Suppressor macrophage treated with lipopolysaccharide for 4 hours (primary cell): ENCODE data around the gene COBLL1.

ENCODE experiments used
- DNase-seq: peaks from one replicate; pipeline ENCODE4 v3.0.0-alpha.2; 2020

The COBLL1 gene

DNA sequence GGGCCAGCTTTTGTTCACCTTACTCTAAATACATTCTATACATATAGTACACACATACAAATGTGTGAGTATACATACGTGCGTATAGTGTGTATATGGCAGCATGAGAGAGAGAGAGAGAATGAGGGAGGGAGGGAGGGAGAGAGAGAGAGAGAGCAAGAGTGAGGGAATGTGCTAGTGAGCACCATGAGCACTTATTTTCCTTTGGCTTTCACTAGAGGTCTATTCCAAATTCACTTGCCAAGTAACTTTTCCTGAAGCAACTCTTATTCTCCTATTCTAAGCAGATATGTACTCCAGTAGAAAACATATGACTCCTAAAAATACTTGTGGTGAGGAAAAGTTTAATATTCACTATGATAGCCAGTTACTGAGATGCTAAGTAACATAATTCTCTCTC, 85.7 kb downstream of the COBLL1 start:
- DNase-seq = no peak

GRCh38 chr2:164754157-164755093, 87.2 kb downstream of the COBLL1 start:
- DNase-seq = peak; percentile 9

DNA sequence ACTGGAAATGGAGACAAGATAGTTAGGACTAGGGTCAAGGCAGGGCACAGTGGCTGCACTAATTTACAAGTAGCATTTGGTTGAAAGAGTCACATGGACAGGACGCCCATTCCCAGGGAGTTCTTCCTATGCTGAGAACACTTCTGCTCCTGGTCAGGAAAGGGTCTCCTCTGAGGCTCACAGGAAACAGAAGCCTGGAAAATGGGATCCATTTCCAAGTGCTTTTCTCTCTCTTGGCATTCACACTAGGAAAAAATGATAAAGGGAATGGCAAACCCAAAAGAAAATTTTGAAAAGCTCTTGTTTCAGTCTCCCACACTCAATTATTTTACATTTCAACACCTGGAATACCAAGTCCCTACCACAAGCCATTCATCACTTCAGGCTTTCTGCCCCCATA, 88.7 kb downstream of the COBLL1 start:
- no peak for DNase-seq

DNA sequence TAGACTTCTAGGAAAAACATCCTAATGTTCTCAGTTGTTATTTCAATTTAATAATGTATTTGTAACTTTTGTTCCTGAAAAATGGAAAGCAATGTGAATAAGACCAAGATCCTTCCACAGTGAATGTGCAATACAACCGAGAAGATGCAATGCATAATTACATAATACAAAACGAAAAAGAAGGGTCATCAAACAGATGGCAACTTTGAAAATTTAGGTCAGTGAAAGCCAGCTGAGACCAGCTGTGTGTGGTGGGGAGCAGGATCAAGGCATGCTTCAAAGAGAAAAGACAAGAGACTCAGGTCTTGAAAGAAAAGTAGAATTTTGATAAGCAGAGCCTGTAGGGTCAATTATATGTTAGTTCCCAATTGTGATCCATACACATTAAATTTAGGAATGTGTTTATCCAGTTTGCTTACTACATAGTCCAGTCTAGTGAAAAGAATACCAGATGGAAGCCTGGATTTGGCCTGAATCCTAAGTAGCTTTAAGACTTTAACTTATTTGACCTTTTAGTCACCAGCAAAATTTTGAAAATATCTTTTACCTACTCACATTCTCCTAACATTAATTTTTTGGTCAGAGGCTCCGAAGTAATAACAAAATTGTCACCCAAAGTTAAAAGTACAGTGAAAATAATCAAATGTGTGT, 93.7 kb downstream of the COBLL1 start:
- no peak for DNase-seq

- no peak for DNase-seq
These were observed 94.5 kb downstream of the COBLL1 start for GRCh38 chr2:164747140-164747539.

- DNase-seq = no peak
These were observed 94.9 kb downstream of the COBLL1 start for GRCh38 chr2:164746713-164747112.

DNA sequence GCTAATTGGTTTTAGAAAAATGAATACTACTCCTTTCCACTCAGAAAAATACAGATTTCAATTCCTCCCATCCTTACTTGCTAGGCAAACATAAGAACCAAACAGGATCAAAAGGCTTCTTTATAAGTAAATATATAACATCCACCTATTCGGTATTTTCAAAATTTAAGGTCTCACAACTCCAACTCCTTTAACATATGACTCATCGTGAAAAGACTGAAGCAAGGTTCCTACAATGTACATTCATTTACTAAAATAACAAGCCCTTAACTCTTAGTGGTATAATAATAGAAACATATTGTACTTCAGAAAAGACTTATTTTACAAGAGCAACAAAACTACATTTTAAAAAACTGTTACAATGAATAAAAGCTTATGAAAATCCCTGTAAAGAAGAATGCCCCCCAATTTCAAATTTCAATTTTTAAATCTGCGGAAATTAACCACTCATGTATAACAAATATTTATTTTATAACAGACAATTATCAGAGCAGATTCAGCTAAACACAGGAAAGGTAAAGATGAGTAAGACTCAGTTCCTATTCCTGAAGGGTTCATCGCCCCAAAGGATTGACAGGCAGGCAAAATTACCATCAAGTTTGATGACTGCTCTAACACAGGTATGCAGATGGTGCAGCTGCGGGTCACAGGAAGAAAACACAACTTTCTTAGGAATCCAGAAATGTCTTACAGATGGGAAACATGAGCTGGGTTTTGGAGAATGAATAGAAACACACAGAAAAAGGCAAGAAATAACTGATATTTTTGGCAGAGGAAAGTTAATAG, 96.4 kb downstream of the COBLL1 start:
- DNase-seq = no peak

DNA sequence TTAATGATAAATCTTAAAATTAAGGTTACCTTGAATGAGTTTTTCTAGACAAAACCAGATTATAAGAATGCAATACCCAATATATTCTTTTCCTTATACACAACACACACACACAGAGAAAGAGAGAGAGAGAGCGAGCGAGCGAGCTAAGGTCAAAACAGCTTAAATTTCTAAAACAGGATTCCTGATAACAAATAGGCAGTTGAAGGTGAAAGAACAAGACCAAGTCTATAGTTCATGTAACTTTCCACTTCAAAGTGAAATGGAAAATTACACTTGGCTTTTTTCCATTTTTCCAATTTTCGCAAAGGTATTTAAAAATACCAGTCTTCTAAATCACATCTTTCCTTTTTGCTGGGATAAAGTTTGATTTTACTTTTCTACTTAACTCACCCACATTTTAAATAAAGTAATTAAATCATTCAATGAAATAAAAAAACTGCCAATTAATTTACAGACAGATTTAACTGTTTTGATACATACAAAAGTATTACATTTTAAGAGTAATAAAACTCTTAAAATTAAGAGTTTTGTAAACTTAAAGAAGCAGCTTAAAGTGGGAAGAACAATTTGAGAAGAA, 98.8 kb downstream of the COBLL1 start:
- no peak for DNase-seq

GRCh38 chr2:164739966-164740365, 101.7 kb downstream of the COBLL1 start:
- DNase-seq = peak; percentile 58

- DNase-seq = peak; percentile 83
These were observed 104.0 kb downstream of the COBLL1 start for GRCh38 chr2:164737612-164738081.

DNA sequence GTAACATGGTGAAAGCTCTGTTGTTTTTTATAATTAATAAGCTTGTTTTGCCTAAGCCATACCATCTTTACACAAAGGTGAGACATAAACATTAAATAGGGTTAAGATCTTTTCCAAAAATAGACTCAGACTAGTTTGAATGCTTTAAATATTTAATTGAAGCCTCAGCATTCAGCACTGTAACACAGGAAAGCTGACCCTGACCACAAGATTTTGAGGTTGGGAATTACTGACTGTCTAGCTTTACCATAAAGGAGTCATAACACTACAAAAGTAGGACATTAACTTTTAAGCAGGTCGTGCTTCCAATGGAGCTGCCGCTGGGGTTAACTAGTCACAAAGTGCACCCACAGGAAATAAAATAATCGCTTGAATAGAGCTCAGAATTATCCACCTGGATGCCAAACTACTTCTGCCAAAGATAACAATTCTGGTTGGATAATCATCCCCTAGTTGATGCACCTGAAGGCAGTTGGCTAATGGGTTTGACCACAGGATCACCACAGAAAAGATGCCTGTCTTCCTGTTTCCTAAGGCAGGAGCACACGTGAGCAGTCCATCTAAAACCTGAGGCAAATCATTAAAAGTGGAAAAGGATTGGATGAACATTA, 106.2 kb downstream of the COBLL1 start:
- no peak for DNase-seq

DNA sequence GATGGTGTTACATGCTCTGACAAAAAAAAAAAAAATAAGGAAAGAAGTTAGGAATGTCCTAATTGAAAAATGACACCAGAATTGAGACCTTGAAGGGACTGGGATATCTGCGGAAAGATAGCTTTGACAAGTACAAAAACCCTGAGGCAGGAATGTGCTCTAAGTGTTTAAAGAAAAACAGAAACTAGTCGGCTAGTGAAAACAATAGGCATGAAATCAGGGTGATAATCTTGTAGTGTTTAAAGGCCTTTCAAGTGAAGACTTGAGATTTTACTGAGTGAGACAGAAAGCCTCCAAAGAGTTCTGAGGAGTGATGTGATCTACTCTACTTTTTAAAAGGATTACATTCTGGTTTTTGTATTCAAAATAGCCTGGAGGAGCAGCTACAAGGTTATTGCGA, 107.4 kb downstream of the COBLL1 start:
- DNase-seq = no peak

DNA sequence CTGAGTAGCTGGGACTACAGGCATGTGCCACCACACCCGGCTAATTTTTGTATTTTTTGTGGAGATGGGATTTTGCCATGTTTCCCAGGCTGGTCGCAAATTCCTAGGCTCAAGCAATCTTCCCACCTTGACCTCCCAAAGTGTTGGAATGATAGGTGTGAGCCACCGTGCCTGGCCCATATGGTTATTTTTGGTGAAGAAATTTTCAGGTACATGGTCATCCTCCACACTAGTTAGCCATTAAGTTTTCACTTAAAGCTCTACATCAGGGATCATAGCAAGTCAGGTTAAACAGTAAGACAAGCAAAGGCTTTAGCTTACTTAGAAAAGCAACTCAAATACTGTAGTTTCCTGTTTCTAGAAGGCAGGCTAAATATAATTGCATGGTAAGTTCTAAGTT, 116.1 kb downstream of the COBLL1 start:
- no peak for DNase-seq

DNA sequence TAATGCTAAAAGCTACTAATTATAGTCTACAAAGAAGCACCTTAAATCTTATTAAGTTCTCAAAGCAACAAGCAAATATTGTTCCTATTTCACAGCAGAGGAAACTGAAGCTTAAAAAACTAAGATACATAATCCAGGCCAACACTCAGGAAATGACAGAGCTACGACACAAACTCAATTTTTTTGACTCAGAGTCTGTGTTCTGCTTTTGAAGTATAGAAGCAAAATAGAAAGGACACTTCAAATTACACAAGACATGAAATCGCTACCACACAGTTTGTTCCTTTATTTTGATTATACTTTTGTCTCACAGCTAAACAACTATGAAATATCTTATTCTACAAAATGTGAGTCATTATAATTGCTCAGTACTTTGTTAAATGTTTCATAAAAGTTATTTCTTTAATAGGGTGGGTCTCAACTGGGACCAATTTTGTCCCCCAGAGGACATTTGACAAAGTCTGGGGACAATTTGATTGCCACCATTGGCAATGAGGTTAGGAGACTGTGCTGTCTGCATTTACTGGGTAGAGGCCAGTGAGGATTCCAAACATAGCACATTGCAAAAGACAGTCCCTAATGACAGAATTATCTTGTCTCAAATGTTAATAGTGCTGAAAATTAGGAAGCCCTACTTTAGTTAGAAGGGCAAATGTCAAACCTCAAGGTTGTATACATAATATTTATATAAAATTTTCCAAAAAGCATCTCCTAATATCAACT, 118.8 kb downstream of the COBLL1 start:
- DNase-seq = peak; percentile 84

GRCh38 chr2:164721430-164721829, 120.2 kb downstream of the COBLL1 start:
- no peak for DNase-seq

- DNase-seq = no peak
These were observed 121.4 kb downstream of the COBLL1 start for GRCh38 chr2:164719996-164720941.

DNA sequence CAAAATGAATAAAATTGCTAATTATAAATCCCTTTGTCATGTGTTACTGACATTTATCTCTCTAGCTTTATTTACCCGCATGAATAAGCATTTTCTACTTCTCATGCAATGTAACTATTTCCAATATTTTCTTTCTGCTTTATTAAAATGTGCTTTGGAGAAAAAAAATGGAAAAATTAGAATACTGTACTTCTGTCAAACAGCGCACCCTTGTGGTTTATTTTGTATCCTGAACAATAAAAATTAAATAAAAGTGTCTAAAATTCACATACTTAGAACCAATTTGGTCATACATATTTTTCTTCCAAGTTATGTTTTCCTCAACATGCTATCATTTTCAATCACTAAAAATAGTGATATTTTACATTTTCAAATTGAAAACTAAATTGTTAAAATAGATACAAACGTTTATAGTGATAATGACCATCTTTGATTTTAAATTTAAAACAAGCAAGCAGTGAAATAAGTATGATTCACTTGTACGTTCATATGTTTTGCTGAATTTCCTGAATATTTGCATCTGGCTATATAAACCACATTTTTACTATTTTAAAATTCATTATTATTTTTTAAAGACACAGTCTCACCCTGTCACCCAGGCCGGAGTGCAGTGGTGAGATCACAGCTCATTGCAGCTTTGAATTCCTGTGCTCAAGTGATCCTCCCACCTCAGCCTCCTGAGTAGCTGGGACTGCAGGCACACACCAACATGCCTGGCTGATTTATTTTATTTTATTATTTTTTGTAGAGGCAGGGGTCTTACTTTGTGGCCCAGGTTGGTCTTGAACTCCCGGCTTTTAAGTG, 124.4 kb downstream of the COBLL1 start:
- peak; percentile 60 for DNase-seq

- DNase-seq = no peak
These were observed 127.2 kb downstream of the COBLL1 start for GRCh38 chr2:164714471-164714870.

- no peak for DNase-seq
These were observed 129.9 kb downstream of the COBLL1 start for GRCh38 chr2:164711766-164712138.
